NCI-H345 (cell line): ENCODE results near the gene TOP1.

Source experiments
- DNase-seq: peaks from one replicate; lab custom pipeline; 2025; lab: John Stamatoyannopoulos, UW

TOP1 gene

DNA sequence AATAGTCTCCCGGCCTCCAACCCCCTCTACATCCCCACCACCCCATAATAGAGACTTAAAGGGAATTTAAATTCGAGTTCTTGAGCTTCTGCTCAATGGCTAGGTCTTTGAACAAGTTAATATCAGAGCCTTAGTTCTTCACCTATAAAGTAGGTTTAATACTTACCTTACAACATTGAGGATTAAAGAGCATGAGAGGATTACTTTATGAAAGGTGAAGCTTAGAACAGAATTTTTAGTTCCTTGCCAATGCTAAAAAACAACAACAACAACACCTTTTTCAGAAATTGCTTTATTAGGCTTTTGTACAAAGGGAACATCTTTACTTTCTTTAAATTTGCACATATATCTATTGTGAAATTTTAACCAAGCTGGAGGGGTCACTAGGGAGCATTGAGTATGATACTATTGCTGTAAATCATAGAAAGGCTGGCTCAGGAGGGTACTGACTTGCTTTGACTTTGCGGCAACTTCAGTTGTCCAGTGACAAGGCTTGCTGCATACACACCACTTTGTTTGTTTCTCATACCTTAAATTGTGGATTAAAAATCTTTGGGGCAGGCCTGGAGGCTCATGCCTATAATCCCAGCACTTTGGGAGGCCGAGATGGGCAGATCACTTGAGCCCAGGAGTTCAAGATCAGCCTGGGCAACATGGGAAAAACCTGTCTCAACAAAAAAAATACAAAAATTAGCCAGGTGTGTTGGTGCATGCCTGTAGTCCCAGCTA lies 9.7 kb downstream of the TOP1 start:
- DNase-seq: no peak

DNA sequence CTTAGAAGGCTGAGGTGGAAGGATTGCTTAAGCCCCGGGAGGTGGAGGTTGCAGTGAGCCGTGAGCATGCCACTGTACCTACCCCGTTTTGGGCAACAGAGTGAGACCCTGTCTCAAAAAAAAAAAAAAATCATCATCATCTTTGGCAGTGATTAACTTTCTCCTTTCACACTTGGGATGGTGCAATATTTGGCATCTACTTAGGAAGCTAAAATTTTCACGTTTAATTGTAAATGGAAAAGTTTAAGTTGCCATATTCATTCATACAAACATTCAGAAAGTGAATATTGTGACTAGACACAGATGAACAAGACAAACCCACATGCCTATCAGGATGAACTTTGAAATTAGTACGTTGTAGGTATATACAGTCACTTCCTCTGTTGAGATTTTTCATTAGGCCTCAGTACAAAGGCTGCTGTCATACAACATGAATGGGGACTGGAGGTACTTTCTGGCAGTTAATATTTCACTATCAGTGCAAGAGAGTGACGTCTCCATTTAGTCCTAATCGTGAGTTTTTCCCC lies 10.3 kb downstream of the TOP1 start:
- DNase-seq: no peak

DNA sequence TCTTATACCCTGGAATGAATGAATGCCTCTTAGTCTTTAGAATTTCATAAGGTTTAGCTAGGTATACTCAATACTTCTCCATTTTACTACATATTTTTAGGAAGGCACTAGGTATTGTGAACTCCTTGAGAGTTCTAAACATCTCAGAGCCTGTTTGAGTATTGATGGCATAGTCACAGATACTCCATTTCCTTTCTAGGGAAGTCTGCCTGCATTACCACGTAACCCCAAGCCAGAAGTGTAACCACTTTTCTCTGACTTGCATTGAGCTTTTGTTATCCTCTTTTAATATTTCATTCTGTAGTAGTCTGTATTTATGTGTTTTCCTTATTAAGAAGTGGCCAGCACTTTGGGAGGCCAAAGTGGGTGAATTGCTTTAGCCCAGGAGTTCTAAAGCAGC lies 12.2 kb downstream of the TOP1 start:
- no peak for DNase-seq

DNA sequence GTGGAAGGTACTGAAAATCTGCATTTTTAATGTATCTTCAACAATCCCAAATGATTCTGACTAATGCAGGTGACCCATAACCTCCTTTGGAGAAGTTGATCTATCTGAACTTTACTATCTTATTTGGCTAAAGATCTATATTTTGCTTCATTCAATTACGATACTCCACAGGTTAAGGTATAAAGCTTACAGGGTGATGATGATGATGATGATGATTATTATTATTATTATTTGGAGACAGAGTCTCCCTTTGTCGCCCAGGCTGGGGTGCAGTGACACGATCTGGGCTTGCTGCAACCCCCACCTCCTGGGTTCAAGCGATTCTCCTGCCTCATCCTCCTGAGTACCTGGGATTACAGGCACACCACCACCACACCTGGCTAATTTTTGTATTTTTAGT lies 13.1 kb downstream of the TOP1 start:
- DNase-seq: no peak

DNA sequence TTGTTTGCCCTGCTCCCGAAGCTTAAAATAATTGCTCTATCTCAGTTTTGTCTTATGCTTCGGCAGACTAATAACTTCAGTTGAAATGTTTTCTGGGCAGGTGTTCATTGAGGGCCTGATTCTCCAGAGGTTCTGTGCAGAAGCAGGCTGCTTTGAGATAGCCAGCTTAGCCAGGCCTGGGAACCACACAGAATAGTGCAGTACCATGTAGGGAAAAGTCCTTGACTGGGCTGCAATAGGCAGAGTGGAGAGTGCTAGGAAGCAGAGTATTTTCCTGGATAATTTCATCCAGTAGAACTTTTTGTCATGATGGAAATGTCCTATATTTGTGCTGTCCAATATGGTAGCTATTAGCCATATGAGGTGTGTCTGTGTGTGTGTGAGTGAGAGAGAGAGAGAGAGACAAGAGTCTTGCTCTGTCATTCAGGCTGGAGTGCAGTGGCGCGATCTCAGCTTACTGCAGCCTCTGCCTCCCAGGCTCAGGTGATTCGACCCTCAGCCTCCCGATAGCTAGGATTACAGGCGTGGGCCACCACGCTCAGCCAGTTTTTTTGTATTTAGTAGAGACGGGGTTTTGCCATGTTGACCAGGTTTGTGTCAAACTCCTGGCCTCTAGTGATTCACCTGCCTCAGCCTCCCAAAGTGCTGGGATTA lies 15.9 kb downstream of the TOP1 start:
- DNase-seq: no peak

DNA sequence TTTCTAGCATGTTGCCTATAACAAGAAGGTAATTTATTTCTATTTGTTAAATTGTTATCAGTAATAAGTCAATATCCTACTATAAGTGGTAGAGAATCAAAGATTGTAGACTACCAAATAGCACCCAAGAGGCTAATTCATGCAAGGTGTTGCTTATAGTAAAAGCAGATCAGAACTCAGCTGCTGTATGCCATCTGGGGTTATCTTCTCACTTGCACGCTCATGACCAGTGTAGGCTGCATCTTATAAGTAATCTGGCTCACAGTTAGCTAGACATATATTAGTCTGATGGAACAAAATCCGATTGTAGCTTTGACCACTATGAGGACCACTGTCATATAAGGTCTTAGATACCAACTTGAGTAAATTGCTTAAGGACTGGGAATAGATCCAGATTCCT lies 17.0 kb downstream of the TOP1 start:
- no peak for DNase-seq

DNA sequence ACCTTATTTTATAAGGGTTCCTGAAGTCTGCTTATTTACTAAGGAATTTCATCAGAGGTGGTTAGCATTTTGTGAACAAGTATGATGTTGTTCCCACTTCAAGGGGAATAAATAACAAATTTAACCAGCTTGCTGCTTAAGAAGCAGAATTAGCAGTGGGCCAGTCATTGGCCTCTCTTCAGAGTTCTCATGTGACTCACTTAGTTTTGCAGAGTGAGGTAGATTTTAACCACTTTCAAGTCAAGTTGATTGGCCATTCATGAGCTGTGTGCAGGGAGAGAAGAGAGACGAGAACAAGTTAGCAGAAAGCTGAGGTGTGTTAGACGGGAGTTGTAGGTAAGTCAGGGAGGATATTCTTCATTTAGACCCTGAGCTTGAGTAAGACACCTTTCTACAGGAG lies 18.1 kb downstream of the TOP1 start:
- no peak for DNase-seq

DNA sequence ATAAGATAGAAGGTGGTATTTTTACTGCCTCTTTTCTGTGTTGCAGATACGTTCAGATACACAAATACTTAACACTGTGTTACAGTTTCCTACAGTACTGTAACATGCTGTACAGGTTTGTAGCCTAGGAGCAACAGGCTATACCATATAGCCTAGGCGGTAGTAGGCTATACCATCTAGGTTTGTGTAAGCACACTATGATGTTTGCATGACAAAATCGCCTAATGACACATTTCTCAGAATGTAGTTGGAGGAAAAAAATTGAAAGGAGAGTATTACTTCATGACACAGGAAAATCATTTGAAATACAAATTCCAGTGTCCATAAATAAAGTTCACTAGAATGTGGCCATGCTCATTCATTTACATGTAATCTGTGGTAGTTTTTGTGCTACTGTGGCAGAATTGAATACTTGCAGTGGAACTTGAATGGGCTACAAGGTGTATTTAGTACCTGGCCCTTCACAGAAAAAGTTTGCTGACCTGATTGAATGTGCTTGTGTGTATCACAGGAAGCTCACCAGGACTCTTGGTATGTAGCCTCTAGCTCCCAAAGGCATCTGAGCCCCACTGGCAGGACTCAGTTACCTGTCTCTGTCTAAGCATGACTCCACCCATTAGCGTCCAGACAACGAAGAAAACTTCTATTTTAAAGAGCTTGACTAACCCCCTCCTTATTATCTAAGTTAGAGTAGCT lies 18.8 kb downstream of the TOP1 start:
- no peak for DNase-seq

DNA sequence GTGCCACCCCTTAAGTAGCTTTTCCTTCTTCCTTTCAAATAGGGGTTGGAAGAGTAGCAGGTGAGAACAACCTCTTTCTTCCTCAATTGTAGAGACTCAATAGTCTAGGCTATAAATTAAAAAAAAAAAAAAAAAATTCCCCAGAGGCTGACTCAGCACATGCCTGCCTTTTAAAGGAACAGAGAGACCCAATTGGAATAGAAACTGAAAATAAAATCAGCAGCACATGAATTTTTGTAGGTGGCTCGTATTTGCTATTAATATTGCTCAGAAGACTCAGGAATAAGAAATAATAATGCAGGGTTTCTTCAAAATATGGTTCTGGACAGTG lies 19.3 kb downstream of the TOP1 start:
- DNase-seq: no peak

DNA sequence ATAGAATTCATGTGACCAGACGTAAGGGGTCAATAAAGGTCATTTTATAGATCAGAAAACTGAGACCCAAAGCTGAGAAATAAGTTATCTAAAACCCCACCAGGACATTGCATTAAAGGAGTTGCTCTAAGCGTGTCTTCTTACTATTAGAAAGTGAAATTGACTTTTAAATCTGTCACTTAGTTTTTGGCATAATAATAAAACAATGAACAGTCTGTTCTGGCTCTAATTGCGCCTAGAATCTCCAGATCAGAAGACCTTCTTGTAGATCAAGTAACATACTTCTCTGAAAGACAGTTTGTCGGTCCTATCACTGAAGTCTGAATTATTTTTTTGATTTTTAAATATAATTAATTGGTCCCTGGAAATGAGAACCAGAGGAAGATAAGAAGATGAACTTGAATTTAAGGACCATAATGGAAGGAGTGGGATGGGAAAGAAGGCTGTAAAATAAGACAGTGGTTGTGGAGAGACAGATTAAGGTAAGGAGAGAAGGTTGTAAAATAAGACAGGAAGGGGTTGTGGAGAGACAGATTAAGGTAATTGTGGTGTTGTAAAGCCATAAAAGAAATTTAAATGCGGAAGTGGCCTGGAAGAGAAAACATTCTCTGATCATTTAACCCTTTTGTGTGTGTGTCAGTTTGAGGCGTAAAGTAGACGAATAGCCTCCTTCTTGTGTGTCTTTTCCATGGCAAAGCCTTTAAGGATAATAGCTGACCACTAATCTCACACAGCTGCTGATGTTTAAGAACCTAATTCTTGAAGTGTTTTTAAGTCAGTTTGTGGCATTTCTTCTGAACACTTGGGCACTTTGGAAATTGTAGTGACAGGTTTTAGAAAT lies 20.1 kb downstream of the TOP1 start:
- no peak for DNase-seq

DNA sequence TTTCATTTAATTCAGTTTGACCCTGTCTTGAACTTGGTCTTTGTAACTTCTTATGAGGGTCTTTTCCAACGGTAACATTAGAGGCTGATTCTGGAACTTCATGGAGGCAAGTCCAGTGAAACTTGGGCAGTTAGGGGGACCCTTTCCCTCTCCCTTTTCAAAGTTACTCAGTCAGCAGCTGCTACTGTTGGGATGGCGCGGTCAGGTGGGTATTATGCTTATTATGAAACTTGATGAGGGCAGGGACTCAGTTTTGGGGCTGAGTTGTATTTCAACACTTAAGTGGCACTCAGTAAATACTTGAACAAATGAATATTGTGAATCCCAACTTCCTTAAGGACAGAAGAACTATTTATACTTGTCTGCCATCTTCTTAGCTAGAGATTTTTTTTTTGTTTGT lies 20.8 kb downstream of the TOP1 start:
- DNase-seq: no peak

DNA sequence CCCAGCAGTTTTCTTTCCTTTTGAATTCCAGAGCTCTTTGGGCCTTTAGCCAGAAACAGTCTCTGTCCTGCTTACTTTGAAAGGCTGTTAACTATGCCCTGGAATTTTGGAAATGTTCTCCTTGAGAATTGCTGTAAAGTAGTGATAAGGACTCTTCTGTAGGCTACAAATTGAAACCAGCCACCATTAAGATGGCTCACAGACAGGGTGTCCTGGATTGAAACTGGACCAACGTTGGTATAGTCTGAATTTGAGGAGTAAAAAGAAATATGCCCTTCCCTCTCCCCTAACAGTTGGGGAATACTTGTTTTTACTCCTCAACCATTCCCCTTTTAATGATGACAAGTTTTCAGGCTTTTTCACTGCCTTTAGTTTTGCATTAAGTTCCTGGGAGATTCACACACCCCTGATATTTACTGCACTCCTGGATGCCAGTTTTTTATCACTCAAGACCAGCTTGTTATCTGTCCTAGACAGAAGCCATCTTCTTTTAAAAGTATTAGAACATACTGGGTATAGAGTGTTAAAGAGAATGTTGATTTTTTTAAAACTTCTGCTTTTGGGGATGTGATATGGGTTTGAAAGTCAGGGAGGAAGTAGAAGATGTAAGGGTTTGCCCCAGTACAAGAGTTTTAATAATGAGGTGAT lies 21.9 kb downstream of the TOP1 start:
- DNase-seq: no peak

DNA sequence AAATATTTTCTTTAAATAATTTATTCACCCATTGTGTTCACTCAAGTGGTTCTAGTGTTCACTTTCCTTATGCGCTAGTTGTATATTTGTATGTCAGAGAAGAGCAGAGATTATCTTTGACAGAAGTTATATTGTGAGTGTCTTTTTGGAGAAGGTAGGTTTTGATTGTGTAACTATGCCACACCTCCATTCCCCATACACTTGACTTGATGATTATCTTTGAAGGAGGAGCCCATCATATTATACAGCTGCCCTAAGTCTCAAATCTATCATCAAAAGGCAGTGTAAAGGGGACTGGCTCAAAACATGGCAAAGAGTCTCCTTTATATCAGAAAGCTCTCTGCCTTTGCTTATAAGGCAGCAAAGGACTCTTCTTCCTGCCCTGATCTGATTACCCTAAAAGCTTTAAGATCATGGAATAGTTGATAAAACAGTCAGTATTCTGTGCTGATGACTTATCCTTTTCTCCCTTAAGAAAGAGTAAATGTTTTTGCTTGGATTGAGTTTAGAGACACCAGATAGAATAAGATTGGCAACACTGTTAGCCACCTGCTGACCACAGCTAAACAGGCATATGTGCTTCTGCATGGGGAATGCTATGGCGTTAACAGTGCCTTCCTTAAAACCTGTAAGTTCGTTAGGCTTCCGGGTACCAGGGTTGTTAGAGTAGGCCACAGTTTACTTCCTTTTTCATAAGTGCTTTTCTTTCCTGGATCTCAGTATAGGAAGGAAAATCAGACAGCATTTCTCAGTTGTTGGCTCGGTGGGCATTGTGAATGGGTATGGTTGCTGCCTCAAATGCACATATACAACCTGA lies 22.6 kb downstream of the TOP1 start:
- no peak for DNase-seq

DNA sequence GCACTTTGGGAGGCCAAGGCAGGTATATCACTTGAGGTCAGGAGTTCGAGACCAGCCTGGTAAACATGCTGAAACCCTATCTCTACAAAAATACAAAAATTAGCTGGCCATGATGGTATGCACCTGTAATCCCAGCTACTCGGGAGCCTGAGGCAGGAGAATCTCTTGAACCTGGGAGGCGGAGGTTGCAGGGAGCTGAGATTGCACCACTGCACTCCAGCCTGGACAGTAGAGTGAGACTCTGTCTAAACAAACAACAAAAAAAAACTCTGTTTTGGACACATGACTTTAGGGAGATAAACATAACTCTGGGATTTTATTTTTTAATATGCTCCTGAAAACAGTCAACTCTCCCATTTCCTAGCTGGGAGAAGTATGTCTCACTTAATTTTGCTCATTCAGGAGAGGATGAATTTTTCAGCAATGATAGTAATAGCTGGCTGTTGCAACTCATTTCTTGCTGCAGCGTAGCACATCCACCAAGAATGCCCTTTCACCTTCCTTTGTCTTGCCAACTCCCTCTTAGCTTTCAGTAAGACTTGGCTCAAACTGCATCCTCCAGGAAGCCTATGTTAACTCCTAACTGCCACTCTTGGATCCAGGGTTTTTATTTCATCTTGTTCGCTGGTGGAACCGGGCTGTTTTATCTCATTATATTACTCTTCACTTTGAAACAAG lies 24.3 kb downstream of the TOP1 start:
- DNase-seq: no peak

DNA sequence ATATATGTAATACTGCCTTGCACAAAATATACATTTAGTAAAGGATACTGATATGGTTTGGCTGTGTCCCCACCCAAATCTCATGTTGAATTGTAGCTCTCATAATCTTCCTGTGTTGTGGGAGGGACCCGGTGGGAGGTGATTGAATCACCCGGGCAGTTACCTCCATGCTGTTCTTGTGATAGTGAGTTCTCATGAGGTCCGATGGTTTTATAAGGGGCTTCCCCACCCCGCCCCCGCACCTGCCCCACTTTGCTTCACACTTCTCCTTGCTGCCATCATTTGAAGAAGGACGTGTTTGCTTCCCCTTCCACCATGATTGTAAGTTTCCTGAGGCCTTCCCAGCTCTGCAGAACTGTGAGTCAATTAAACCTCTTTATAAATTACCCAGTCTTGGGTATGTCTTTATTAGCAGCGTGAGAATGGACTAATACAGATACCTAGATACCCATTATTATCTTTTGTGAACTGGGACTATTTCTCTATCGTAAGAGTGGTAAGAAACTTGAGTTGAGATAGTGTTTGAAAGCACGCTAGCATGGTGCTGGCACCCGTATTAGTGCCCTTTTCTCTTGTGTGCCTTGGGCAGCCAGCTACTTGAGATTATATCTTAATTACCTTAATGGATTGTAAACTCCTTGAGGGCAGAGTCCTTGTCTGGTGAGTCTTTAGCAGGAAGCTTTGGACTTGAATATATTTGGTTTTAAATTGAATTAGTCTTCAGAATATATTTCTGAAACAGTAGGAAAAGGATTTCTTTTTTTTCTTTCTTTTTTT lies 25.6 kb downstream of the TOP1 start:
- DNase-seq: no peak

DNA sequence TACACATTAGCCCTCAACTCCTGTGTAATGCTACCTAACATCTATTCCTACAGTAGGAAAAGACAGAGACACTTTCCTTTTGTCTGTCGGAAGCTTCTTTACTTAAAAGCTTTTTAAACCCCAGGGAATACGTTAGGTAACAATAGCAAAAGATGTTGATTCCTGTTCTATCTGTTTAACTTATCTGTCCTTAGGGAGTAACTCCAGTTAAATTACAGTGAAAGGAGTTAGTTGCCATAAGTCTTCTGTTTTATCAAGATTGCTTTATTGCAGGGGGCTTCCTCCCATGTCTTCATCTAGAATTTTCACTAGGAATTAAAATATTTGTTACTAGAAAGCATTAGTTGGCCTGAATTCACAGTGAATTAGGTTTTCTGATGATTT lies 26.2 kb downstream of the TOP1 start:
- DNase-seq: no peak

DNA sequence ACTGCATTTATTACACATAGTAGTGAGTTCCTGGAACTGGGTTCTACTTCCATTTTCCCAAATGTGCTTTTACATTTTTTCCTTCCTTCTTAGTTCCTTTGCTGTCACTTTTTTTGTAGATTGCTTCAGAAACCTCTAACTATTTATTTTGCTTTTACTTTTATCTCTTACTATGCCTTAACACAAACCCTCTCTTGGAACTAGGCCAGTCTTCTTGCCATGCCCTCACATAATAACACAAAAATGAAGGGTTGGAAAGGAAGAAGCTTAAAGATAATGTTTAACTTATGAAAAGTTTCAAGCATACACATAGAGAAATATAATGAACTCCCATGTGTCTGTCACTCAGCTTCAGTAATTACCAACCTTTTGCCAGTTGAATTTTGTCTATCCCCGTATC lies 27.1 kb downstream of the TOP1 start:
- no peak for DNase-seq

DNA sequence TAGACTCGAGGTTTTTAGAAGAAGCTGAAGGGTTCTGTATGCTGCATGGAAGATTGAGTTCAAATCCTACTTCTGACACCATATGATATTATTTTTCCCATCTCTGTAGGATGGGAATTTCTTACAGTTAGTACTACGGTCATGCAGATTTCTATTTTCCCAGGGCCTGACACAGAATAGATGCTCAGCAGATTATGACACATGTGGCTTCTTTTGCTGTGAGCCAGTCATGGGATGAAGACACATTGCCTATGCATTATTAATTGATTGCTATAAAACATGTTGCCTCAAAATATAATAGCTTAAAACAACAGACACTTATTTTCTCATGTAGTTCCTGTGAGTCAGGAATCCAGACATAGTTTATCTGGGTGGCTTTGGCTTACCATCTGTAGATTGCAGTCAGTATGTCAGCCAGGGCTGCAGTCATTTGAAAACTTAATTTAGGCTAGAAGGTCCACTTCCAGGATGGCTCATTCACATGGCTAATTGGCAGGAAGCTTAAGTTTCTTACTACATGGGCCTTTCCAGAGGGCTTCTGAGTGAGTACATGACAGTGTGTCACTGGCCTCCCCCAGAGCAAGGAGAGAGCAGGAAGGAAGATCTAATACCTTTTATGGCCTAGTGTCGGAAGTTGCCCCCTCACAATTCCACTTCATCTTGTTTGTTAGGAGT lies 29.5 kb downstream of the TOP1 start:
- no peak for DNase-seq
